Measurements from ENCODE around the gene TSC22D3. TPM values are rescaled to one million over a fixed set of nuclear protein-coding genes. Genes with fewer than 3 reads are reported as not detected.

TSC22D3 gene
- total RNA-seq, 1 donor: 13.3 TPM

DNA sequence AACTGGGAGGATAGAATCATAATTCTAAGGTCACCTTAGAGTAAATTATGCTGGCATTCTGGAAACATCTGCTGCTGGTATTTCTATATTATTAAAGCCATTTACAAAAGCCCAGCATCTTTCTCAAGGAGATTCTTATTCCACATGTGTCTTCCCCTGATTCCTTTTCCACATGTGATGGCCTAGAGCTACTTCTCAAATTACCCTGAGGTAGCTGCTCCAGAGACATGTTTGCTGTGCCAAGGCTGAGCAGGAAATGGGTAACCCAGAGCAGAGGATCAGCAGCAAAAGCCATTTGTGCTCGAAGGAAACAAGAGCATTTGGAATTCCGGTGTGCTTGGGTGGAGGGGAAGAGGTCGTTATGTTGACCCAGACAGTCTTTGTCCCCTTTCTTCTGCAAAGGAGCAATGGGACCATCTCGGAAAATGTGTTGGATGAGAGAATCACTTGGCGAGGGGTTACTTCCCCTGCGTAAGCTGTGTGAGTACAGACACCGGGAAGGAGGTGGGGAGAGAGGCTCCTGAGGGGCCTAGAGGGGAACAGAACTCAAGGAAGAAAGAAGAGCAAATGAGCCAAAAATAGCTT is 24.6 kb downstream of the TSC22D3 start:
- DNase-seq (ENCODE audit: low read depth): no peak
- H3K4me3 ChIP-seq (ENCODE audit: low read depth, low read length): no peak overlapping the region
- TF ChIP-seq, protein P1, sequence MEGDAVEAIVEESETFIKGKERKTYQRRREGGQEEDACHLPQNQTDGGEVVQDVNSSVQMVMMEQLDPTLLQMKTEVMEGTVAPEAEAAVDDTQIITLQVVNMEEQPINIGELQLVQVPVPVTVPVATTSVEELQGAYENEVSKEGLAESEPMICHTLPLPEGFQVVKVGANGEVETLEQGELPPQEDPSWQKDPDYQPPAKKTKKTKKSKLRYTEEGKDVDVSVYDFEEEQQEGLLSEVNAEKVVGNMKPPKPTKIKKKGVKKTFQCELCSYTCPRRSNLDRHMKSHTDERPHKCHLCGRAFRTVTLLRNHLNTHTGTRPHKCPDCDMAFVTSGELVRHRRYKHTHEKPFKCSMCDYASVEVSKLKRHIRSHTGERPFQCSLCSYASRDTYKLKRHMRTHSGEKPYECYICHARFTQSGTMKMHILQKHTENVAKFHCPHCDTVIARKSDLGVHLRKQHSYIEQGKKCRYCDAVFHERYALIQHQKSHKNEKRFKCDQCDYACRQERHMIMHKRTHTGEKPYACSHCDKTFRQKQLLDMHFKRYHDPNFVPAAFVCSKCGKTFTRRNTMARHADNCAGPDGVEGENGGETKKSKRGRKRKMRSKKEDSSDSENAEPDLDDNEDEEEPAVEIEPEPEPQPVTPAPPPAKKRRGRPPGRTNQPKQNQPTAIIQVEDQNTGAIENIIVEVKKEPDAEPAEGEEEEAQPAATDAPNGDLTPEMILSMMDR (IDR thresholded peaks at IDR 0.05; ENCODE audit: insufficient read depth, low read length): no peak

DNA sequence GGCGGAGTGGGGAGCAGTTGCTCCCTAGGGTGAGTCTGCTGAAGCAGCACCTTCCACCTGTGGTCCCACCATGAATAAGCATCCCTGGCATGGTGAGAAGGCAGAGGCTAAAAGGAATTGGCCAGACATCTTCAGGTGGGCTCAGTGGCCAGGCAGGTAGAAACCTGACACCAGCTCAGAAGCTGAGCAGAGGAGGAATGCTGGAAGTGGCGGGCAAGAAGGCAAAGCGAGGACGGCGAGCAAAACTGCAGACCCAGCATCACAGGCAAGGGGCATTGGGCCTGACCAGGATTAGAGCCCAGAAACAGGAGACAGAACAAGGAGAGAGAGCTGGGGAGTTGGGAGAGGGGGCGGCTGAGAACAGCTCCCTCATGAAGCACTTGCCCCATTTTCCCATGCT is 25.3 kb downstream of the TSC22D3 start:
- no peak for DNase-seq (ENCODE audit: low read depth)
- TF ChIP-seq, protein P1 (IDR thresholded peaks at IDR 0.05; ENCODE audit: insufficient read depth, low read length): no peak
- H3K4me3 ChIP-seq (ENCODE audit: low read depth, low read length): no peak overlapping the region

- no peak for DNase-seq (ENCODE audit: low read depth)
- TF ChIP-seq, protein P1 (IDR thresholded peaks at IDR 0.05; ENCODE audit: insufficient read depth, low read length): no peak
- no peak overlapping the region for H3K4me3 ChIP-seq (ENCODE audit: low read depth, low read length)
Measured at GRCh38 chrX:107748506-107748905, 27.1 kb downstream of the TSC22D3 start.

DNA sequence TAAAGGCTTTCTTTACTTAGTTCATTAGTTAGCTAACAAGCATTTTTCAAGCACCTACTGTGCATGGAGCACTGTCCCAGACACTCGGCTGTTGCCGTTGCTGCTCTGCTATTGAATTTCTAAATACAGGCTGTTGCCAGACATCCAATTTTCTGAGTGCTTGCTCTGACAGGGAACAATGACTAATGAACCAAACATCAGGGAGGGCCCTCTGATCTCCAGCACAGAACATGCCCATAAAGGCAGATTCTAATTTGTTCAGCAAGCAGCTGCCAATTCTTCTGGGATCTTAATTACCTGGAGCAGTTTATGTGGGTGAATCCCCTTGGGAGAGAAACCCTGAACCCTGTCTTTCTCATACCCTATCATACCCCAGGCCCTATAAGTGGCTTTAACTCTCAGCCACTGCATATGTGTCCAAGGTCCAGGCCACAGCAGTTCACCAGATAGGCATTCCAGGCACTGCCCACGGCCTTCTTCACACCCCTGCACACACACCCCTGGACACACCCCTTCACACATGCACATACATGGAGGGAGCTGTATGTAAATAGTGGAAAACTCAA is 27.9 kb downstream of the TSC22D3 start:
- DNase-seq (ENCODE audit: low read depth): peak; percentile 59
- TF ChIP-seq, protein P1 (IDR thresholded peaks at IDR 0.05; ENCODE audit: insufficient read depth, low read length): no peak
- H3K4me3 ChIP-seq (ENCODE audit: low read depth, low read length): no peak overlapping the region

DNA sequence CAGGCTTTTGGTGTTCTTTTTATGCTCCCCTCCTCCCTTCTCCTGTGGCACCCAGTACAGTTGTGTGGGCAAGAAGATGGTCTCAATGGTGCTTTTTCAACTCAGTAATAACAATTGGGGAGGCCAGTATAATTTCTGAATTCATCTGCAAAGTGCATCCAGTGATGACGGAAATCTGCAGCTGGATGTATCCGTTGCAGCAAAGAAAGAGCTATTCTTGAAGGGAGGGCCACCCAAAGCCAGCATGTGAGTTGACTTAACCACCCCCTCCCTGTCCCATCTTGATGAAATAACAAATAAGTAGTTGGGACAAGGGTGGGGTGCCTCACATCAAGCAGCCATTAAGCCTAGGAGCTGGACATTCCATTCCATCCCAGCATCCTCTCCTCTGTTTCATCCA is 30.7 kb downstream of the TSC22D3 start:
- TF ChIP-seq, protein P1 (IDR thresholded peaks at IDR 0.05; ENCODE audit: insufficient read depth, low read length): no peak
- DNase-seq (ENCODE audit: low read depth): no peak
- H3K4me3 ChIP-seq (ENCODE audit: low read depth, low read length): no peak overlapping the region

GRCh38 chrX:107743995-107744394 is 31.6 kb downstream of the TSC22D3 start:
- H3K4me3 ChIP-seq (ENCODE audit: low read depth, low read length): no peak overlapping the region
- no peak for DNase-seq (ENCODE audit: low read depth)
- TF ChIP-seq, protein P1 (IDR thresholded peaks at IDR 0.05; ENCODE audit: insufficient read depth, low read length): no peak

Measured in fibroblast of the aortic adventitia (primary cell).